GM13976 (cell line): Measurements from ENCODE around the gene PIK3R2.

Source experiments
- DNase-seq: peaks from one replicate; pipeline ENCODE4 v3.0.0; 2012; ENCODE audit warnings: low spot score
- in situ Hi-C: fragments of 300-500 bp; cut with MboI; formaldehyde crosslinking; loops from one replicate; pipeline ENCODE4 v1.12.0; 2022; ENCODE audit warnings: low sequenced_read_pairs, mixed read lengths, inconsistent platforms; ENCODE audit not compliant: unreplicated experiment
- TF ChIP-seq, protein P1 (sequence below): IDR thresholded peaks from 2 replicates; pipeline ENCODE4 v1.5.1; 2012; ENCODE audit warnings: borderline replicate concordance, mild to moderate bottlenecking; ENCODE audit not compliant: insufficient read depth; ENCODE audit errors: extremely low read depth, missing control alignments, control extremely low read depth

Gene PIK3R2

DNA sequence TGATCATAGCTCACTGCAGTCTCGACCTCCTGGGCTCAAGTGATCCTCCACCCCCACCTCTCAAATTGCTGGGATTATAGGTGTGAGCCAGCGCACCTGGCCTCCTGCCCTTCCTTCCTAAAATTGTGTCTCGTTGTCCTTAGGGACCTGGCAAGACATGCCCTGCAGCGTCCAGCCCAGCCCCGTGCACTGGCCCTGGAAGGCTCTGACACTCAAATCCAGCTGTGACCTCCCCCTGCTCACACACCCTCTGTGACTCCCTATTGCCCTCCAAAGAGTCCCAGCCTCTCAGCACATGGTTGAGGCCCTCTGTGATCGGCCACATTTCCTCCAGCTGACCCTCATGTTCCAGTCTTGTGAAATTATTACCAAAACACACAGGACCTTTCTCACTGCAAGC is 45.0 kb downstream of the PIK3R2 start:
- in situ Hi-C loops: no loop called here
- TF ChIP-seq, protein P1, sequence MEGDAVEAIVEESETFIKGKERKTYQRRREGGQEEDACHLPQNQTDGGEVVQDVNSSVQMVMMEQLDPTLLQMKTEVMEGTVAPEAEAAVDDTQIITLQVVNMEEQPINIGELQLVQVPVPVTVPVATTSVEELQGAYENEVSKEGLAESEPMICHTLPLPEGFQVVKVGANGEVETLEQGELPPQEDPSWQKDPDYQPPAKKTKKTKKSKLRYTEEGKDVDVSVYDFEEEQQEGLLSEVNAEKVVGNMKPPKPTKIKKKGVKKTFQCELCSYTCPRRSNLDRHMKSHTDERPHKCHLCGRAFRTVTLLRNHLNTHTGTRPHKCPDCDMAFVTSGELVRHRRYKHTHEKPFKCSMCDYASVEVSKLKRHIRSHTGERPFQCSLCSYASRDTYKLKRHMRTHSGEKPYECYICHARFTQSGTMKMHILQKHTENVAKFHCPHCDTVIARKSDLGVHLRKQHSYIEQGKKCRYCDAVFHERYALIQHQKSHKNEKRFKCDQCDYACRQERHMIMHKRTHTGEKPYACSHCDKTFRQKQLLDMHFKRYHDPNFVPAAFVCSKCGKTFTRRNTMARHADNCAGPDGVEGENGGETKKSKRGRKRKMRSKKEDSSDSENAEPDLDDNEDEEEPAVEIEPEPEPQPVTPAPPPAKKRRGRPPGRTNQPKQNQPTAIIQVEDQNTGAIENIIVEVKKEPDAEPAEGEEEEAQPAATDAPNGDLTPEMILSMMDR: no peak
- DNase-seq: no peak

DNA sequence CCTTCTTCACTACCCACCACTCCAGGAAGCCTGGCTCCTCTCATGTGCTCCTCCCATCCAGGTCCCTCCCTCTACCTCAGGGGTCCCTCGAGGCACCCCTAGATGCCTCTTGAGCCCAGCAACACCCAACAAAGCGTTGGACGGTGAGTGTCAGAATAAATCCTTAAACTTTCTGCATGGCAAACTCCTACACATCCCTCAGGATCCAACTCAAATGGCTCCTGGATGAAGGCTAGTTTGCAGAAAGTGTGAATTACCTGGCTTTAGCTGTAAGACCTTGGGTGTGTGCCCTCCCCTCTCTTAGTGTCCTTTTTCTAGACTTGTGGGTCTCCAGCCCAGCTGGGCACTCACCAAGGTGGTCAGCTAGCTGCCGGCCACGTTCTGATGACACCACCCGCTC is 45.4 kb downstream of the PIK3R2 start:
- TF ChIP-seq, protein P1: no peak
- DNase-seq: no peak
- in situ Hi-C loops: no loop called here

DNA sequence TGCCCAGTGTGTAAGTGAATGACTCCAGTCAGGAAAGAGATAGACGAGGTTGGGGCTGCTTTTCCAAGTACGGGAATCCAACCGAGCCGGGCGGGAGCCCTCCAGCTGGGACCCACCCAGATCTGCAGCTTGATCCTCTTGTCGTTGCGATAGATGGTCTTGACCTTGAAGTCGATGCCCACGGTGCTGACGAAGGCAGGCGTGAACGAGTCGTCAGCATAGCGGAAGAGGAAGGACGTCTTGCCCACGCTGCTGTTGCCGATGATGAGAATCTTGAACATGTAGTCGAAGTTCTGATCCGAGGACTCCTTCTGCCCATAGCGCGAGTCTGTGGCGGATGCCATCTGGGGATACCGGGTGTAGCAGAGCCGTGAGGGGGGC is 49.4 kb downstream of the PIK3R2 start:
- no peak for DNase-seq
- in situ Hi-C loops: no loop called here
- TF ChIP-seq, protein P1: no peak

DNA sequence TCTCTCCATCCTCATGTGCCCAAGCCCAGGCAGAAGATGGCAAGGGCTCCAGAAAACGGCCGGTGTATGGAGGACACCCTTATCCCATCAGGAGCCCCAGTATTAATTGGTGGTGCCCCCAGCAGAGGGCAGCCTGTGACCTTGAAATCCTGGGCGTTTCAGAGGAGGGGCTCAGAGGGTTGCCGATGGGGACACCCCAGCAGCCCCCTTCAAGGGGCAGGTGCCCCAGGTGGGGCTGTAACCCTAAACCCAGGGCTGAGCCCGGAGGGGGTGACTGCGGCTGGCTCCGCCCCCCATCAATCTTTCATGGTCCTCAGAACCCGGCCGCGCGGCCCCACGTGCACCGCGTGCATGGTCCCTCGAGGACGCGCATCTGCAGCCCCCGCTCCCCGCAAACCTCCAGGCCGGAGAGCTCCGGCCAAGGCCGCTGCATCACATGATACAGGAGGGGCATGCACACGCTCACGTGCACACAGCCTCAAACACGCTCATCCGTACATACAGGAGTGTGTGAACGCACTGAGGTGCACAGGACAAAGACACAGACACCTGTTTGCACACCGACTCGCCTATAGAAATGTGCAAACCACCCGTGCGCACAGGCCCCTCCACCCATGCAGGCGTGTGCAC is 49.9 kb downstream of the PIK3R2 start:
- DNase-seq: no peak
- TF ChIP-seq, protein P1: no peak
- in situ Hi-C loops: no loop called here

DNA sequence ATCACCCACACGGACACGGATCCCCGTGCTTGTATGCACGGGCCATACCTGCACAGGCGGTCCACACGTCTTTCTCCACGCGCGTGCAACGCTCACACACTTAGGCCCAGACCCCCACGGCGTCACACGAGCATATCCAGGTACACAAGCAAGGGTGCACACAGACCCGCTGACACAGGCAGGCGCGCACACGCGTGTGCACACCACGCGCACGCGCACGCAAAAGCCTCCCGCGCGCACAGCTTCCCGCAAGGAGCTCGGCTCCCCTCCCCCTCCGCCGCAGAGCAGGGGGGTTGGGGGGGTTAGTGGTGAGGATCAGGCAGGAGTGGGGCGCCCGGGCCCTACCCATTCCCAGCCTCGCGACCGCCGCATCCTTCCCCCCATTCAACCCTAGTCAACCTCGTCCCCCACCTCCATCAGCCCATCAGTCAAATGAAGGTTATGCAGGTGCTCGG is 50.5 kb downstream of the PIK3R2 start:
- in situ Hi-C loops: no loop called here
- TF ChIP-seq, protein P1: no peak
- no peak for DNase-seq

DNA sequence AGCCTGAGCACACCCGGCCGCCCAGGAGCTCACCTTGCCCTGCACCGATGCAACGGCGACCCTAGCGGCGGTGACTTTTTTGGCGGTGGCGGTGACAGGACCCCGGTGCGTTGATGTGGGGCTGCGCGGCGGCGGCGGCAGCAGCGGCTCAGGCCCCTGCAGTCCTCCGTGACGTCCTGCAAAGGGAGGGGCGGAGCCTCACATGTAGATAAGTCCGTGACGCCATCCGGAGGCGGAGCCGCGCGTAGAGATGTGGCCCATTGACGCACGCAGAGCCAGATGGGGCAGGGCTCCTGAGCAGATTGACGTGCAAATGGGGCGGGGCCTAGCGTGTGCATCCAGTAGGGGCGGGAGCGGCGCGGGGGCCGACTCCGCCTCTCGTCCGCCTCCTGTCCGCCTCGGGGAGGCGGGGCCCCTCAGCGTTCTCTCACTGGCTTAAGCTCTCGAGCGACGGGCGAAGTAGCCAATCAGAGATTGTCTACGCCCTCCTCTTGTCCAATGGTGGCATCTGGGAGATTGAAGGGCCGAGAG is 51.0 kb downstream of the PIK3R2 start, which contains the start of gene RAB3A:
Gene RAB3A, minus strand, starts transcription at position 180 of the 531 bp plus-strand sequence. CDS start 1,302 bp downstream, outside the sequence.
- DNase-seq: peak; percentile 99
- TF ChIP-seq, protein P1: no peak
- in situ Hi-C loops: no loop called here
